ENCODE measurements around the gene HP1BP3.

Gene HP1BP3

DNA sequence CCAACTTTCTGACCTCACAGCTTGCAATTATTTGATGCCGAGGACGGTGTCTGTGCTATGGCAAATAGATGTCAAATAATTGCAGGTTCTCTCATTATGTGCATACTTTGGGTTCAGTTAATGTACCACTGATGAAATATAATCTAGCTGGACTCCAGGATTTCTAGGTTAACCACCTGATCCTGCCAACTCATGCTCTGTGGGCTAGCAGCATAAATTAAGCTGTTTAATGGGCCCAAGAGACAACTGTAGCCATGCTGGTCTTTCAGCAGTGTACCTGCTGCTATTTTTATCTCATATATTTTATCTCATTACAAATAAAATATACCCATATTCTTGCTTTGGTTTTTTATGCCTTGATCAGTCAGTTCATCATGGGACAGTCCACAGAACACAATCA is 43.3 kb upstream of the HP1BP3 start:
- no peaks in the 10 kb centered on the region for H3K9me3 ChIP-seq (ENCODE audit: severe bottlenecking)
- ATAC-seq (ENCODE audit: low read depth) (no peak), DNase-seq (ENCODE audit: low spot score) (no peak)
- H3K27me3 ChIP-seq (ENCODE audit: insufficient read depth, poor library complexity, severe bottlenecking), result no peaks in the 10 kb centered on the region
- TF ChIP-seq, protein P1, sequence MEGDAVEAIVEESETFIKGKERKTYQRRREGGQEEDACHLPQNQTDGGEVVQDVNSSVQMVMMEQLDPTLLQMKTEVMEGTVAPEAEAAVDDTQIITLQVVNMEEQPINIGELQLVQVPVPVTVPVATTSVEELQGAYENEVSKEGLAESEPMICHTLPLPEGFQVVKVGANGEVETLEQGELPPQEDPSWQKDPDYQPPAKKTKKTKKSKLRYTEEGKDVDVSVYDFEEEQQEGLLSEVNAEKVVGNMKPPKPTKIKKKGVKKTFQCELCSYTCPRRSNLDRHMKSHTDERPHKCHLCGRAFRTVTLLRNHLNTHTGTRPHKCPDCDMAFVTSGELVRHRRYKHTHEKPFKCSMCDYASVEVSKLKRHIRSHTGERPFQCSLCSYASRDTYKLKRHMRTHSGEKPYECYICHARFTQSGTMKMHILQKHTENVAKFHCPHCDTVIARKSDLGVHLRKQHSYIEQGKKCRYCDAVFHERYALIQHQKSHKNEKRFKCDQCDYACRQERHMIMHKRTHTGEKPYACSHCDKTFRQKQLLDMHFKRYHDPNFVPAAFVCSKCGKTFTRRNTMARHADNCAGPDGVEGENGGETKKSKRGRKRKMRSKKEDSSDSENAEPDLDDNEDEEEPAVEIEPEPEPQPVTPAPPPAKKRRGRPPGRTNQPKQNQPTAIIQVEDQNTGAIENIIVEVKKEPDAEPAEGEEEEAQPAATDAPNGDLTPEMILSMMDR (IDR thresholded peaks at IDR 0.05; ENCODE audit: poor library complexity, severe bottlenecking), result no peak
- peaks cover 42% of the 10 kb centered on the region for H3K36me3 ChIP-seq (ENCODE audit: low read depth)
- H3K4me3 ChIP-seq (ENCODE audit: severe bottlenecking), result no peak overlapping the region
- no peak overlapping the region for H3K27ac ChIP-seq (ENCODE audit: poor library complexity, severe bottlenecking)
- no peaks in the 10 kb centered on the region for H3K4me1 ChIP-seq (ENCODE audit: insufficient read depth, poor library complexity, severe bottlenecking)

DNA sequence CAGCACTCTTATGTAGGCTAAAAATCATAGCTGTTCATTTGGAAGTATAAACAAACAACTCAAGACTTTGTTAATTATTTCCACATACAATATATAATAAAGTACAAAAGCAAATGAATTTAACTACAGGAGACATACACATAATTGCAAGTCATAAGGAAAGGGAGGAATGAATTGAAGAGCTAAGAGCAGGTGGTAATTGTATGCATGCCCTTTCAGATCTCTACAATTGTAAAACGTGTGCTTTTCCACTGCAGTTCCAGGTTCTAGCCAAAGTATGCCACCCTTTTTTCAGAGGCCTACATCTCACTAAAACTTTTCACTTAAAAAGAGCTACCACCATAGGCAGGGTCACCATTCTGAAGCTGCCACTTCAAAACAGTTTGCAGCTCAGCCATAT is 42.8 kb upstream of the HP1BP3 start:
- TF ChIP-seq, protein P1 (IDR thresholded peaks at IDR 0.05; ENCODE audit: poor library complexity, severe bottlenecking), result no peak
- DNase-seq (ENCODE audit: low spot score) (no peak), ATAC-seq (ENCODE audit: low read depth) (no peak)
- no peak overlapping the region for H3K4me3 ChIP-seq (ENCODE audit: severe bottlenecking)
- no peaks in the 10 kb centered on the region for H3K4me1 ChIP-seq (ENCODE audit: insufficient read depth, poor library complexity, severe bottlenecking)
- no peaks in the 10 kb centered on the region for H3K27me3 ChIP-seq (ENCODE audit: insufficient read depth, poor library complexity, severe bottlenecking)
- H3K27ac ChIP-seq (ENCODE audit: poor library complexity, severe bottlenecking), result no peak overlapping the region
- H3K9me3 ChIP-seq (ENCODE audit: severe bottlenecking), result no peaks in the 10 kb centered on the region
- peaks cover 47% of the 10 kb centered on the region for H3K36me3 ChIP-seq (ENCODE audit: low read depth)

DNA sequence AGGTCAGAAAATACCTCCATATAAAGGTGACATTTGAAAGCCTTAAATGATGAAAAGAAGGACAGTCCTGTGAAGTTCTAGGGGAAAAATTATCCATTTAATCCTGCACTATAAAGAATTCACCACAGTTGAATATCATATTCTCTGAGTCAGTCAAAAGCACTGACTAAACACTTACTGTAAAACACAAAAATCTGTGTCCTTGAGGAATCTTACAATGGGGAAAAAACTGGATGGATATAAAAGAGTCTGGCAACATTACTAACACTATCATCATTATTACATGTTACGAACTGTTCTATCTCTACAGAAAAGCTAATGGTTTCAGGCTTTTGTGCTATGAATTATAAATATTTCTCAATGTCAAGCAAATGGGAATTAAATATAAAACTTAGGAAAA is 42.4 kb upstream of the HP1BP3 start:
- TF ChIP-seq, protein P1 (IDR thresholded peaks at IDR 0.05; ENCODE audit: poor library complexity, severe bottlenecking), result no peak
- H3K9me3 ChIP-seq (ENCODE audit: severe bottlenecking), result no peaks in the 10 kb centered on the region
- H3K27ac ChIP-seq (ENCODE audit: poor library complexity, severe bottlenecking), result no peak overlapping the region
- no peaks in the 10 kb centered on the region for H3K27me3 ChIP-seq (ENCODE audit: insufficient read depth, poor library complexity, severe bottlenecking)
- DNase-seq (ENCODE audit: low spot score) (no peak), ATAC-seq (ENCODE audit: low read depth) (no peak)
- no peaks in the 10 kb centered on the region for H3K4me1 ChIP-seq (ENCODE audit: insufficient read depth, poor library complexity, severe bottlenecking)
- peaks cover 50% of the 10 kb centered on the region for H3K36me3 ChIP-seq (ENCODE audit: low read depth)
- no peak overlapping the region for H3K4me3 ChIP-seq (ENCODE audit: severe bottlenecking)

DNA sequence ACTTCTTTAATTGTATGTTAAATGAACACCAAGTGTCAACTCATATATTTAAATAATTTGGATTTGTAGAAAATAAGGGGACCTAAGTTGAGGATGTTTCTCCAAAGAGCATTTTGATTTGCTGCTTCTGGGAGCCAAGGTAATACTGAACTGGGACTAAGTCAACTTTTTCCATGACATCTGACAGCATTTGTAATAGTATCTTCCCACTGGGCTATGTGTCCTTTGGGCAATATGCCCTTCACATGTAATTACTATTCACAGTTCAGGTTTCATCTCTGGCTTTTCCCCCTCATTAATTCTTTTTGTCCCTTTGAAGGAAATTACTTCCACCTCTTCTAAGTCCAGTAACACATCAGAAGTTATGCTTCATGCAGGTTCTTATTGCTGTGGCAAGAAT is 36.7 kb upstream of the HP1BP3 start:
- Histone ChIP-seq H3K4me3 (ENCODE audit: severe bottlenecking) (no peak overlapping the region), H3K36me3 (ENCODE audit: low read depth) (peaks cover 45% of the 10 kb centered on the region), H3K9me3 (ENCODE audit: severe bottlenecking) (no peaks in the 10 kb centered on the region), H3K4me1 (ENCODE audit: insufficient read depth, poor library complexity, severe bottlenecking) (no peaks in the 10 kb centered on the region), H3K27me3 (ENCODE audit: insufficient read depth, poor library complexity, severe bottlenecking) (no peaks in the 10 kb centered on the region), H3K27ac (ENCODE audit: poor library complexity, severe bottlenecking) (no peak overlapping the region)
- no peak for ATAC-seq (ENCODE audit: low read depth)
- no peak for DNase-seq (ENCODE audit: low spot score)
- TF ChIP-seq, protein P1 (IDR thresholded peaks at IDR 0.05; ENCODE audit: poor library complexity, severe bottlenecking), result no peak

DNA sequence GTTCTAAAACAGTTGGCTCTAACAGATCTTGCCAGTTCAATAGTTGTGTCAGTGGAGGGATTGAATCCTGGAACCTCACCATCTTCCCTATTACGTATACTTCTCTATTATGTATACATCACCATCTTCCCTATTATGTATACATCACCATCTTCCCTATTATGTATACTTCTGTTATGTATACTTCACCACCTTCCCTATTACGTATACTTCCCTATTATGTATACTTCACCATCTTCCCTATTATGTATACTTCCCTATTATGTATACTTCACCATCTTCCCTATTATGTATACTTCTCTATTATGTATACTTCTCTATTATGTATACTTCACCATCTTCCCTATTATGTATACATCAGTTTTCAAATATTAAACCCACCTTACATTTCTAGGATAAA is 34.4 kb upstream of the HP1BP3 start:
- no peak for DNase-seq (ENCODE audit: low spot score)
- H3K27ac ChIP-seq (ENCODE audit: poor library complexity, severe bottlenecking), result no peak overlapping the region
- no peak for ATAC-seq (ENCODE audit: low read depth)
- H3K27me3 ChIP-seq (ENCODE audit: insufficient read depth, poor library complexity, severe bottlenecking), result no peaks in the 10 kb centered on the region
- TF ChIP-seq, protein P1 (IDR thresholded peaks at IDR 0.05; ENCODE audit: poor library complexity, severe bottlenecking), result no peak
- no peaks in the 10 kb centered on the region for H3K9me3 ChIP-seq (ENCODE audit: severe bottlenecking)
- H3K4me1 ChIP-seq (ENCODE audit: insufficient read depth, poor library complexity, severe bottlenecking), result no peaks in the 10 kb centered on the region
- peaks cover 36% of the 10 kb centered on the region for H3K36me3 ChIP-seq (ENCODE audit: low read depth)
- H3K4me3 ChIP-seq (ENCODE audit: severe bottlenecking), result no peak overlapping the region

All from RWPE2 (cell line).